Adrenal gland (tissue), 12 donors: Measurements from ENCODE around the gene CRIP1. TPM values are rescaled to one million over a fixed set of nuclear protein-coding genes. Genes with fewer than 3 reads are reported as not detected.

Source experiments
- DNase-seq, 7 donors: peaks; one replicate each; pipeline ENCODE4 v3.0.0-alpha.2; 2019 to 2020
- H3K27ac ChIP-seq, 5 donors: fragments of 200-600 bp; sonication (generic) in 4 of 5; 1 replicate in 3 of 5; 2 replicates in 2 of 5; pipeline versions ENCODE4 v1.5.1 to v1.8.0; 2016 to 2020; ENCODE audit warnings: mild to moderate bottlenecking in 1 of 5
- H3K27me3 ChIP-seq: fragments of 200-600 bp; 2 replicates; pipeline ENCODE4 v1.8.0; 2021
- H3K36me3 ChIP-seq, 2 donors: fragments of 200-600 bp; replicated peaks in 1 of 2; 1 replicate in 1 of 2; 2 replicates in 1 of 2; pipeline versions ENCODE4 v1.5.1 to v1.8.0; 2018 to 2022
- H3K4me1 ChIP-seq, 2 donors: fragments of 200-600 bp; replicated peaks in 1 of 2; 1 replicate in 1 of 2; 2 replicates in 1 of 2; pipeline versions ENCODE4 v1.5.1 to v1.8.0; 2018 to 2021
- H3K4me3 ChIP-seq, 4 donors: fragments of 200-600 bp; sonication (generic) in 3 of 4; one replicate each; pipeline ENCODE4 v1.5.1; 2016 to 2018
- H3K9me3 ChIP-seq, 3 donors: fragments of 200-600 bp; sonication (generic) in 1 of 3; replicated peaks in 1 of 3; 1 replicate in 2 of 3; 2 replicates in 1 of 3; pipeline versions ENCODE4 v1.5.1 to v1.8.0; 2016 to 2021
- POLR2A ChIP-seq, 2 donors: fragments of 450-650 bp; IDR thresholded peaks; one replicate each; pipeline ENCODE4 v1.6.1; 2017; ENCODE audit warnings: antibody characterized with exemption in 2 of 2, mild to moderate bottlenecking in 2 of 2, moderate library complexity in 1 of 2
- WGBS, 4 donors: extraction: QIAGEN DNeasy Blood & Tissue Kit in 2 of 4; methylation state at CpG; one replicate each; pipeline versions ENCODE4 v1.1.5 to v1.1.7; 2013 to 2017; 5-methylcytosine and 5-hydroxymethylcytosine counted together
- intact Hi-C, 2 donors: fragments of 100-400 bp; cut with DNase I; formaldehyde crosslinking; loops; one replicate each; pipeline versions ENCODE4 v1.14.1 to v1.15.0; 2022 to 2023
- polyA plus RNA-seq, 3 donors: library from polyadenylated mRNA; stranded (reverse); fragments of 200-250 nt in 2 of 3; fragments of 350-450 nt in 1 of 3; fragmentation: Illumina TruSeq in 1 of 3; extraction: RNeasy Lipid Tissue Mini Kit (QIAGEN cat#74804) in 1 of 3; gene quantifications; one replicate each; pipeline ENCODE4 v1.2.3, GENCODE V29; 2013 to 2014
- total RNA-seq, 9 donors: library from RNA; depleted of rRNA in 4 of 9; stranded (reverse); fragments of >200 nt in 4 of 9; fragments of 120-200 nt in 1 of 9; fragmentation: NEBNext Ultra II Directional in 1 of 9; extraction: Animal tissue kit (Norgen Biotek cat#: 25700) in 1 of 9; gene quantifications; one replicate each; pipeline versions ENCODE4 v1.1.0 to v1.2.4, GENCODE V29; 2013 to 2023
- TF ChIP-seq, protein P1 (sequence below), 6 experiments: fragments of 450-650 bp in 4 of 6; fragments of 200-600 bp in 2 of 6; sonication (generic) in 1 of 6; IDR thresholded peaks; 1 replicate in 5 of 6; 2 replicates in 1 of 6; pipeline versions ENCODE4 v1.5.1 to v1.8.0; 2016 to 2021; ENCODE audit warnings: antibody characterized with exemption in 6 of 6, mild to moderate bottlenecking in 2 of 6, moderate library complexity in 1 of 6
- donor health status: healthy with polysubstance abuse.
- donor health status: Bipolar disorder and iron deficiency.
- donor health status: DM: yes; HTN: yes; CAD: no.
- donor health status: DM: no; HTN: no; CAD: no.
- donor health status: DM: no; HTN: no; CAD: no.
- donor health status: DM: yes; HTN: yes; CAD: no.

The CRIP1 gene
- total and polyA plus RNA-seq, 12 donors = 1.9 to 157 (median 9.3) TPM

DNA sequence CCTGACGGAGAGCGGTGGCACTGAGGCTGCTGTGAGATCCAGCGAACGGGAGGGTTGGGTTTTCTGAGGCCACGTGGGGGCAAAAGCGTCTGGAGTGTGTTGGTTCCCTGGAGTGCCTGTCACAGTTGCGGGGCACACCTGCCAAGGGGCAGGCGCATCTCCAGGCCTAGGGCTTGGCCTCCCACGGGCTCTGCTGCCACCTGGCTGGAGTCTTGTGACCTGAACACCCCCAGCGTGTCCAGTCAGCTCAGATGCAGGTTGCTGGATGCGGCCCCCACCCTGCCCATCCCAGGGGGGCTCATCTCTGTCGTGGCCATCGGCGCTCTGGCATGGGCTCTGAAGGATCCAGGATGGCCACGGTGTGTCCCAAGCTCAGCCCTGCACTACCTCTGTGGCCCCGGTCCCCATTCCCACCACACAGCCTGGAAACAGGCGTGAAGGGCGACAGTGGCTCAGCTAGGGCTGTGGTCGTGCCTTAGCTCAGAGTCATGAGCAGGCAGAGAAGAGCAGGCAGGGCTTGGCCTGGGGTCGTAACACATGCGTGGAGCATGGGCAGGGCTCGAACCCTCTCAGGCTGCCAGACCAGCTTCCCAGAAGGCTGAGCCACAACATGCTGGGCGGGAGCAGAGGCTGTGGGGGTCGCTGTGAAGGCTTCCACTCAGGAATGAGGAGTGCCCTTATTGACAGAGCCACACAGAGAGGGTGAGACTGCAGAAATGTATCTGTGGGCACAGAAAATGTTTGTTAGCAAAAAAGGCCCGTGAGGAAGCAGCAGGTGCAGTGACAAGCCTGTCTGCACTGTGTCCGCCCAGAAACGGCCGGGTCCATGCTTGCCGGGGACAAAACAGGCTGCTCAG, 35.6 kb upstream of the CRIP1 start:
- H3K4me1 ChIP-seq = peaks cover 0 to 7% of the 10 kb centered on the region in 2 donors
- WGBS, 4 donors = 88 to 91% (median 89%) methylated on average over 12 to 29 of the region's 29 CpGs
- H3K36me3 ChIP-seq = peaks cover 0 to 40% of the 10 kb centered on the region in 2 donors
- no peak for DNase-seq
- intact Hi-C loops = no loop called here
- no peak for TF ChIP-seq POLR2A (IDR thresholded peaks at IDR 0.05)
- TF ChIP-seq, protein P1, sequence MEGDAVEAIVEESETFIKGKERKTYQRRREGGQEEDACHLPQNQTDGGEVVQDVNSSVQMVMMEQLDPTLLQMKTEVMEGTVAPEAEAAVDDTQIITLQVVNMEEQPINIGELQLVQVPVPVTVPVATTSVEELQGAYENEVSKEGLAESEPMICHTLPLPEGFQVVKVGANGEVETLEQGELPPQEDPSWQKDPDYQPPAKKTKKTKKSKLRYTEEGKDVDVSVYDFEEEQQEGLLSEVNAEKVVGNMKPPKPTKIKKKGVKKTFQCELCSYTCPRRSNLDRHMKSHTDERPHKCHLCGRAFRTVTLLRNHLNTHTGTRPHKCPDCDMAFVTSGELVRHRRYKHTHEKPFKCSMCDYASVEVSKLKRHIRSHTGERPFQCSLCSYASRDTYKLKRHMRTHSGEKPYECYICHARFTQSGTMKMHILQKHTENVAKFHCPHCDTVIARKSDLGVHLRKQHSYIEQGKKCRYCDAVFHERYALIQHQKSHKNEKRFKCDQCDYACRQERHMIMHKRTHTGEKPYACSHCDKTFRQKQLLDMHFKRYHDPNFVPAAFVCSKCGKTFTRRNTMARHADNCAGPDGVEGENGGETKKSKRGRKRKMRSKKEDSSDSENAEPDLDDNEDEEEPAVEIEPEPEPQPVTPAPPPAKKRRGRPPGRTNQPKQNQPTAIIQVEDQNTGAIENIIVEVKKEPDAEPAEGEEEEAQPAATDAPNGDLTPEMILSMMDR (IDR thresholded peaks at IDR 0.05) = no peak
- H3K4me3 ChIP-seq = no peak overlapping the region
- no peaks in the 10 kb centered on the region for H3K27me3 ChIP-seq
- no peaks in the 10 kb centered on the region for H3K9me3 ChIP-seq
- H3K27ac ChIP-seq = no peak overlapping the region

DNA sequence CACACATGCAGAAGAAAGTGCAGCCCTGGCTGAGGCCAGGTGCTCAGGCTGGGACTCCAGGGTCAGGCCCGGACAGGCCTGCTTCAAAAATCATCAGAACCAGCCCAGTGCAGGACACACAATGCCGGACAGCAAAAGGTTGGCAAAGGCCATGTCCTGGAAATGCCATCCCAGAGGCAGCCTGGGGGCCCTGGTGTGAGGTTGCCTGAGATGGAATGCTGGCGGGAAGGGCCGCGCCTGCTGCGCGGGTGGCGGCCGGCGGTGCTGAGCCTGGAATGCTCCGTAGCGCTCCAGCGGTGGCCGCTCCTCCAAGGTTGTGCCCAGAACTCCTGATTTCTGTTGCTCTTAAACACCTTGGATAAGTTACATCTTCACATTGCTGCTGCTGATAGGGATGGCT, 33.7 kb upstream of the CRIP1 start:
- no peak for DNase-seq
- no peaks in the 10 kb centered on the region for H3K27me3 ChIP-seq
- no peak overlapping the region for H3K27ac ChIP-seq
- no peak overlapping the region for H3K4me3 ChIP-seq
- H3K9me3 ChIP-seq = no peaks in the 10 kb centered on the region
- 87 to 100% (median 89%) methylated on average over 3 to 14 of the region's 14 CpGs for WGBS, 4 donors
- H3K4me1 ChIP-seq = peaks cover 0 to 7% of the 10 kb centered on the region in 2 donors
- H3K36me3 ChIP-seq = peaks cover 0 to 55% of the 10 kb centered on the region in 2 donors
- intact Hi-C loops = no loop called here
- TF ChIP-seq, protein P1 (IDR thresholded peaks at IDR 0.05) = no peak
- TF ChIP-seq POLR2A (IDR thresholded peaks at IDR 0.05) = no peak

DNA sequence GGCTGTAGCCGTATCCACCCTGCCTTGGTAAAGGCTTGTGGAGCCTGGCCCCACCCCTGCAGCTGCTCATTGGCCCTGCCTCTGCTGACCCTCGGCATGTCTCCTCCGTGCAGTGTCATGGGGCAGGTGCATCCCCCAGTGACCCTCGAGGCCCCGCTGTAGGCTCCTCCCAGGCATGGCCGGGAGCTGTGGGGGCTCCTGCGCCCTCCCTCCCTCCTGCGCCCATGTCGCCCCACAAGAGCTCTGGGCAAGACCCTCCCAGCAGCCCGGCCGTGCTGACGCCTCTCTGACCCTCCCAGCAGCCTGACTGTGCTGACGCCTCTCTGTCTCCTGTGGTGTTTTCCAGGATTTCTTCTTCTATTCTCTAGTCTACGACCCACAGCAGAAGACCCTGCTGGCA, 32.8 kb upstream of the CRIP1 start:
- DNase-seq = no peak
- peaks cover 0 to 55% of the 10 kb centered on the region in 2 donors for H3K36me3 ChIP-seq
- H3K4me1 ChIP-seq = peaks cover 0 to 2% of the 10 kb centered on the region in 2 donors
- TF ChIP-seq POLR2A (IDR thresholded peaks at IDR 0.05) = no peak
- TF ChIP-seq, protein P1 (IDR thresholded peaks at IDR 0.05) = no peak
- H3K4me3 ChIP-seq = no peak overlapping the region
- H3K27me3 ChIP-seq = no peaks in the 10 kb centered on the region
- H3K9me3 ChIP-seq = no peaks in the 10 kb centered on the region
- H3K27ac ChIP-seq = no peak overlapping the region
- intact Hi-C loops = no loop called here
- WGBS, 4 donors = 89 to 91% (median 90%) methylated on average over 10 to 14 of the region's 14 CpGs

DNA sequence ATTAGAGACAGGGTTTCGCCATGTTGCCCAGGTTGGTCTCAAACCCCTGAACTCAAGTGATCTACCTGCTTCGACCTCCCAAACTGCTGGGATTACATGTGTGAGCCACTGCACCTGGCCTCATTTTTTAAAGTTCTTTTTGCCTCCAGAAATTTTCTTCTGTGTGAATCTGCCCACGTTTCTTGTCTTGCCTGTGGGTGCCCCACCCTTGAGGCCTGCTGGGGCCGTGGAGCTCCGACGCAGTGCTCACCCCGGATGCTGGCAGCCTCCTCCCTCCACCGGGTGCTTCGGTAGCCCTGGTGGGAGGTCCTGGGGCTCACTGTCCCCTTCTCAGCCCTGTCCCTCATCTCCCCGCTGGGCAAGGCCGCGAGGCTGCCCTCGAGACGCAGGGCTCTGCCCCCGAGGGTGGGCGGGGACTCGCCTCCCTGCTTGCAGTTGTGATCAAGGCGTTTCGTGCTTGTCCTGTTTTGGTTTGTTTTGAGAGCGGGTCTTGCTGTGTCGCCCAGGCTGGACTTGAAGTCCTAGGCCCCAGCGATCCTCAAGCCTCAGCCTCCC, 31.5 kb upstream of the CRIP1 start:
- no peaks in the 10 kb centered on the region for H3K27me3 ChIP-seq
- H3K9me3 ChIP-seq = no peaks in the 10 kb centered on the region
- TF ChIP-seq, protein P1 (IDR thresholded peaks at IDR 0.05) = no peak
- peaks cover 0 to 51% of the 10 kb centered on the region in 2 donors for H3K36me3 ChIP-seq
- H3K4me1 ChIP-seq = no peaks in the 10 kb centered on the region
- intact Hi-C loops = no loop called here
- H3K27ac ChIP-seq = no peak overlapping the region
- no peak for DNase-seq
- H3K4me3 ChIP-seq = no peak overlapping the region
- 72 to 88% (median 86%) methylated on average over 5 to 22 of the region's 22 CpGs for WGBS, 4 donors
